ENCODE data around the gene HSD3B7.

HSD3B7 gene

DNA sequence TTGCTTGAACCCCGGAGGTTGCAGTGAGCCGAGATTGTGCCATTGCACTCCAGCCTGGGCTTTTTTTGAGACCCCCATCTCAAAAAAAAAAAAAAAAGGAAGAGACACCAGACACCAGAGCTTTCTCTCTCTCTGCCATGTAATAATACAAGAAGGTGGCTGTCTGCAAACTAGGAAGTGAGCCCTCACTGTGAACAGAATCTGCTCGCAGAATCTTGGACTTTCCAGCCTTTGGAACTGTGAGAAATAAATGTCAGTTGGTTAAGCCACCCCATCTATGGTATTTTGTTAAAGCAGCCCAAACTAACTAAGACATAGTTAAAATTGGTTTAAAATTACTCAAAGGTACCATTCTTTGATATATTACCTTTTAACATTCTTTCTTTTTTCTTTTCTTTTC, 35.5 kb downstream of the HSD3B7 start:
- no peak overlapping the region for H3K4me3 ChIP-seq (ENCODE audit: low read length)
- no peak for DNase-seq (ENCODE audit: low read depth)
- TF ChIP-seq CTCF (conservative IDR thresholded peaks at IDR 0.05; ENCODE audit: low read depth, low read length) = no peak

DNA sequence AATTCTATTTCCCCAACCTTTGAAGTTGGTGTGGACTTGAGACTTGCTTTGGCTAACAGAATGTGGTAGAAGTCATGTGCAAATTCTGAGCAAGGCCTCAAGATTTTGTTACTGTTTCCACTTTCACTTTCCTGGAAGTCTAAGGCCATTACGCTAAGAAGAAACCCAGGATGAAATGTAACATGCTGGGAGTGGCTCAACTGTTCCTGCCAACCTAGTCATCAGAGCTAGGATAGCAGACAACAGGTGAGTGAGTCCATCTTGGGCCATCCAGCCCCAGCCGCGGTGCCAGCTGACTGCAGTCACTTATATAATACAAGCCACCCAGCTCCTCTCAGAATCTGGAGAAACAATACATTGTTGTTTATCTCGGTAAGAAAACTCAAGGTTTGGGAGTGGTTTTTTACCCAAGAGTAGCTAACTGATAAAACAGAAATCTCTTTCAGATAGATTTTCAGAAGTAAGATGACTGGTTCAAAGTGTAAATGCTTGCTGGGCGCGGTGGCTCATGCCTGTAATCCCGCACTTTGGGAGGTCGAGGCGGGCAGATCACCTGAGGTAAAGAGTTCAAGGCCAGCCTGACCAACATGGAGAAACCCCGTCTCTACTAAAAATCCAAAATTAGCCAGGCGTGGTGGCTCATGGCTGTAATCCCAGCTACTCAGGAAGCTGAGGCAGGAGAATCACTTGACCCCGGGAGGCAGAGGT, 37.7 kb downstream of the HSD3B7 start:
- TF ChIP-seq CTCF (conservative IDR thresholded peaks at IDR 0.05; ENCODE audit: low read depth, low read length) = no peak
- H3K4me3 ChIP-seq (ENCODE audit: low read length) = no peak overlapping the region
- DNase-seq (ENCODE audit: low read depth) = no peak

GRCh38 chr16:31023252-31023602, 38.2 kb downstream of the HSD3B7 start:
- H3K4me3 ChIP-seq (ENCODE audit: low read length) = no peak overlapping the region
- TF ChIP-seq CTCF (conservative IDR thresholded peaks at IDR 0.05; ENCODE audit: low read depth, low read length) = no peak
- no peak for DNase-seq (ENCODE audit: low read depth)

- no peak for TF ChIP-seq CTCF (conservative IDR thresholded peaks at IDR 0.05; ENCODE audit: low read depth, low read length)
- H3K4me3 ChIP-seq (ENCODE audit: low read length) = no peak overlapping the region
- DNase-seq (ENCODE audit: low read depth) = no peak
These were observed 38.7 kb downstream of the HSD3B7 start for GRCh38 chr16:31023627-31024226.

- DNase-seq (ENCODE audit: low read depth) = no peak
- TF ChIP-seq CTCF (conservative IDR thresholded peaks at IDR 0.05; ENCODE audit: low read depth, low read length) = no peak
- H3K4me3 ChIP-seq (ENCODE audit: low read length) = no peak overlapping the region
These were observed 40.3 kb downstream of the HSD3B7 start for GRCh38 chr16:31025339-31025738.

- no peak for TF ChIP-seq CTCF (conservative IDR thresholded peaks at IDR 0.05; ENCODE audit: low read depth, low read length)
- H3K4me3 ChIP-seq (ENCODE audit: low read length) = no peak overlapping the region
- no peak for DNase-seq (ENCODE audit: low read depth)
These were observed 44.3 kb downstream of the HSD3B7 start for GRCh38 chr16:31029272-31029671.

DNA sequence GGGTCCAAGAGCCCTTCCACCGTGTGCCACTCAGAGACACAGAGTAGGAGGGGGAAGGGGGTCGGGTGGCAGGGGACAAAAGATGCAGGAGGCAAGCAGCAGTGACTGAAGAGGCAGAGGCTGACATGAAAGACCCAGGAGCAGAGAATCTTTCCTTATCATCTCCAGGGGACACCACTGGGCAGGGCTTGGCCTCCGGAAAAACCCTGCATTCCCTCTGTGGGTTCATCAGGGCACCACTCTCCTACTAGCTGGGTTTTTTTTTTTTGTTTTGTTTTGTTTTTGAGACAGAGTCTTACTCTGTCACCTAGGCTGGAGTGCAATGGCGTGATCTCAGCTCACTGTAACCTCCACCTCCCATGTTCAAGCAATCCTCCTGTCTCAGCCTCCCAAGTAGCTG, 46.3 kb downstream of the HSD3B7 start:
- no peak overlapping the region for H3K4me3 ChIP-seq (ENCODE audit: low read length)
- no peak for DNase-seq (ENCODE audit: low read depth)
- no peak for TF ChIP-seq CTCF (conservative IDR thresholded peaks at IDR 0.05; ENCODE audit: low read depth, low read length)
